ENCODE data around the gene AXIN1.
"Not testable (repeated sequence)": the region's sequence is repeated elsewhere in the genome, so short reads cannot be mapped to it uniquely, and the experiment has no call there.

Gene AXIN1

DNA sequence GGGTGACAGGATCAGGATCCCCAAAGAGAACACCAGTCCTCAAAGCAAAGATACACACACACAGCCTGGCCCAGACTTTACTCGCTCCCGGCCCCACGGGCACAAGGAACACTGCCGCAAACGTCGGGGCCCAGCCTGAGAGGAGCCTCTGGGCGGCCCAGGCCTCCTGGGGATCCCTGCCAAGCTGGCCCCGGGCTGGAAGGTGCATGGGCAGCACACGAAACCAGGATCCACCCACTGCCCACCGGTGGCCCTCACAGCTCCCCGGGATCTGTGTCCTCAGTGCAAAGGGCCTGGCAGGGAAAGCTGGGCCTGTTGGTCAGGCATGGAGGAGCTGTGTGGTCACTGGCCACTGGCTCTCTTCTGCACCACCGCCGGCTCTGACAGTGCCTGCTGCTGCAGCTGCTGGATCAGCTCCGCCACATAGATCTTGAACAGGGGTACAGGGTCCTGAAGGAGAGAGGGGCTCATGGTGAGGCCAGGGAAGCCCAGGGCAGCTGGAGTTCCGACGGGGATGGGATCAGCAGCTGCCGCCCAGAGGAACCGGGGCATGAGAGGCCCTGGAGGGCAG is 14.9 kb upstream of the AXIN1 start:
- H3K9me3 ChIP-seq (ENCODE audit: insufficient read depth, low read depth, low read length), result no peaks in the 10 kb centered on the region
- H3K4me1 ChIP-seq (ENCODE audit: insufficient read depth, low read length), result peaks cover 6% of the 10 kb centered on the region
- no peak overlapping the region for H3K27ac ChIP-seq (ENCODE audit: low read depth, low read length)
- H3K36me3 ChIP-seq (ENCODE audit: insufficient read depth, low read length), result peaks cover 37% of the 10 kb centered on the region
- no peak overlapping the region for H3K9ac ChIP-seq (ENCODE audit: low read depth, low read length)
- H3K4me3 ChIP-seq (ENCODE audit: low read length), result no peak overlapping the region
- WGBS, result 95% methylated on average over 18 of the region's 18 CpGs
- no peaks in the 10 kb centered on the region for H3K27me3 ChIP-seq (ENCODE audit: insufficient read depth, low read length)

DNA sequence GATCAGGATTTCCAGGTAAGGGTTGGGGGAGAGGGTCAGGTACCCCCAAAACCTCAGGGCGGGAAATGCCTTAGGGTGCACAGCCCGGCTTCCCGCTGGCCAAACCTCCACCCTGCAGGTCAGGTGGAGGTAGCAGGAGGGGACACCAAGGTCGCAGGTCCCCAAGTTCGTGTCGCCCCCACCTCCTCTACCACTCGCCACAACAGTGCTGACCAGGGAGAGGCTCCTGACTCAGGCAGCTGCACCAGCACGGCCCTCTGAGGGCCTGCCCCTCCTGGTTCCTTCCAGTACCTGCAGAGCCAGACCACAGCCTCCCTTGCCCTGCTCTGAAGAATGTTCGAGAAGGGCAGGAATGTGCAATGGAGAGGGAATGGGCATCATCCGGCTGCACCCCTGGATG is 14.0 kb upstream of the AXIN1 start:
- H3K27ac ChIP-seq (ENCODE audit: low read depth, low read length), result no peak overlapping the region

DNA sequence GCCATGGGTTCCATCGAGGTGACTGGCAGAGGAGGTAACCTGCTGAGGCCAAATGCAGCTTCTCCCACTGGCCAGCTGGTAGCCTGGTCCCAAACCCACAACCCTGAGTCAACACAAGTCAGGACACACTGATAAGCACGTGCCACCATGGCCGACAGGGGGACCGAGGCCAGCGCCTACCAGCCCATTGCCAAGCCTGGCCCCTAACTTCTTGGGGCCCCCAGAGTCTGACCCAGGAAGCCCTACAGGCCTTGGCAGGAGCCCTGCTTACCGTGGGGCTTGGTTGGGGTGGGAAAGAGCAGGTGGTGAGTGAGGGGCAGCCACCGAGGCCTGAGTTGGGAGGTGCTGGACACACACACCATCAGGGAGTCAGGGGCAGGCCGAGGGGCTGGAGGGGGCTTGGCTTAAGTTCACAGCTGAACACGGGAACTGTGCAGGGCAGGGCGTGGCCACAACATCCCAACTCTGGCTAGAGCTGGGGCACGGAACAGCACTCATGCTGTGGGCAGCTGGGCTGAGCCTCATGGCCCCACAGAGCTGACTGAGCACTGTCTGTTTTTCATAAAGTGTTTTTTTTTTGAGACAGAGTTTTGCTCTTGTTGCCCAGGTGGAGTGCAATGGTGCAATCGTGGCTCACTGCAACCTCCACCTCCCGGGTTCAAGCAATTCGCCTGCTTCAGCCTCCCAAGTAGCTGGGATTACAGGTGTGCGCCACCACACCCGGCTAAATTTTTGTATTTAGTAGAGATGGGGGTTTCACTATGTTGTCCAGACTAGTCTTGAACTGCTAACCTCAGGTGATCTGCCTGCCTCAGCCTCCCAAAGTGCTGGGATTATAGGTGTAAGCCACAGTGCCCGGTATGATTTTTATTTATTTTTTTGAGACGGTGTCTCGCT is 12.3 kb upstream of the AXIN1 start:
- Histone ChIP-seq H3K4me1 (ENCODE audit: insufficient read depth, low read length) (no peaks in the 10 kb centered on the region), H3K4me3 (ENCODE audit: low read length) (no peak overlapping the region), H3K27ac (ENCODE audit: low read depth, low read length) (no peak overlapping the region), H3K9me3 (ENCODE audit: insufficient read depth, low read depth, low read length) (no peaks in the 10 kb centered on the region), H3K36me3 (ENCODE audit: insufficient read depth, low read length) (peaks cover 27% of the 10 kb centered on the region), H3K9ac (ENCODE audit: low read depth, low read length) (no peak overlapping the region), H3K27me3 (ENCODE audit: insufficient read depth, low read length) (no peaks in the 10 kb centered on the region)
- 82% methylated on average over 19 of the region's 19 CpGs for WGBS

More for the DNA sequence above, 14.0 kb upstream of the AXIN1 start:
- no peaks in the 10 kb centered on the region for H3K9me3 ChIP-seq (ENCODE audit: insufficient read depth, low read depth, low read length)
- no peaks in the 10 kb centered on the region for H3K27me3 ChIP-seq (ENCODE audit: insufficient read depth, low read length)
- H3K4me3 ChIP-seq (ENCODE audit: low read length), result no peak overlapping the region
- H3K36me3 ChIP-seq (ENCODE audit: insufficient read depth, low read length), result peaks cover 28% of the 10 kb centered on the region
- H3K9ac ChIP-seq (ENCODE audit: low read depth, low read length), result no peak overlapping the region
- WGBS, result 88% methylated on average over 10 of the region's 10 CpGs
- peaks cover 6% of the 10 kb centered on the region for H3K4me1 ChIP-seq (ENCODE audit: insufficient read depth, low read length)

DNA sequence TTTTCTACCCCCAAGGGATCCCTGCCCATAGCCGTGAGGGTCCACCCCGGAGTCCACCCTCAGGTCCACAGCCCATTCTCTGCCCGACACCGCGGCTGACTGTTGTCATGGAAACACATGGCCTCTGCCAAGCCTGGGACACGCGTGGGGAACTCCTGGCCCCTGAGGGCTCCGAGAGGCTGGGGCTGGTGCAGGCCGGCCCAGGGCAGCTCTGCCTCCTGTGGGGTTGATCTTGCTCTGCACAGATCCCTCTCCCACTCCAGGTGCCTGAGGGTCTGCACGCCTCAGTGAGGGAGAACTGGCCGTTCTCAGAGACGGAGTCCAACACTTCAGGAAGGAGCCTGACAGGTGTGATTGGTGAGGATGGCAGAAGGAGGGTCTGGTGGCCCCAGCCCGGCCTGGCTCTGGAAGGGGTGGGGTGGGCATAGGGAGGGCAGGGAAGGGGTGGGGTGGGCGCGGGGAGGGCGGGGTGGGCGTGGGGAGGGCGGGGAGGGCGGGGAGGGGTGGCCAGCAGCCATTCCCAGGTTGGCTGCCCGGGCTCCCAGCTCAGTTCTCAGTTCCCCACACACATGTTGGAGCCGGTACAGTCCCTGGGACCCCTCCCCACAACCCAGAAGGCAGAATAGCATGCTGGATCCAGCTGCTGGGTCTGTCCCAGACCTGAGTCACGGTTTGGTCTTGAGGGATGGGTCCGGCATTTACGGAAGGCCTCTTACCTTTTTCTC is 11.4 kb upstream of the AXIN1 start:
- 73% methylated on average over 17 of the region's 24 CpGs for WGBS
- Histone ChIP-seq H3K27ac (ENCODE audit: low read depth, low read length) (no peak overlapping the region), H3K9me3 (ENCODE audit: insufficient read depth, low read depth, low read length) (no peaks in the 10 kb centered on the region), H3K36me3 (ENCODE audit: insufficient read depth, low read length) (peaks cover 25% of the 10 kb centered on the region), H3K4me1 (ENCODE audit: insufficient read depth, low read length) (no peaks in the 10 kb centered on the region), H3K4me3 (ENCODE audit: low read length) (no peak overlapping the region), H3K27me3 (ENCODE audit: insufficient read depth, low read length) (no peaks in the 10 kb centered on the region), H3K9ac (ENCODE audit: low read depth, low read length) (no peak overlapping the region)

DNA sequence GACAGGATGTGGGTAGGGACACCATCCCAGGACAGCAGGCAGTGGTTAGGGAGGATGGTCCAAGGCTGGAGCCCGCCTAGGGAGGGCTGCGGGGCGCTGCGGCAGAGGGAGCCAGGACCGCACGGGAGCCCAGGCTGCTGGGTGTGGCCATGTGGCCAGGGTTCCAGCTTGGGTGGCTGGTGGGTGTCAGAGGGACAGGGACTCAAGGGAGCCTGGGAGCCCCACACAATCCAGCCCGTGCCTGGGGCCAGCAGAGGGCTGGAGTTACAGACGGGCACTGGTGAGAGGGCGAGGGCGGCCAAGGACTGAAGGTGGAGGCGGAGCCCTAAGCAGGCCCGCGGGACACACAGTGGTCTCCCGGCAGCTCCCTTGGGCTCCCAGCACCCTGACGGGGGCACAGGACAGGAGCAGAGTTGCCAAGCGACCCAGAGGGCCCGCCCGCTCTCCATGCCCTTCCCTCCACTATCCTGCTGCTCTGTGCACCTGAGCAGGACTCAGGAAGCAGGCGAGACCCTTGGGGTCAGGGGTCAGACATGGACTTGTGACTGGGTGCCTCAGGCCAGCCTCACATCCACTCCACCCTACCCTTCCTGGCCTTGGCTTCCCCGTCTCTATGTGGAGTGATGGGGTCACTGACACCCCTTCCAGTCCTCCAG is 10.7 kb upstream of the AXIN1 start:
- Histone ChIP-seq H3K9ac (ENCODE audit: low read depth, low read length) (no peak overlapping the region), H3K27me3 (ENCODE audit: insufficient read depth, low read length) (no peaks in the 10 kb centered on the region), H3K9me3 (ENCODE audit: insufficient read depth, low read depth, low read length) (no peaks in the 10 kb centered on the region), H3K36me3 (ENCODE audit: insufficient read depth, low read length) (peaks cover 18% of the 10 kb centered on the region), H3K4me1 (ENCODE audit: insufficient read depth, low read length) (no peaks in the 10 kb centered on the region), H3K27ac (ENCODE audit: low read depth, low read length) (no peak overlapping the region), H3K4me3 (ENCODE audit: low read length) (no peak overlapping the region)
- WGBS, result 83% methylated on average over 20 of the region's 20 CpGs

DNA sequence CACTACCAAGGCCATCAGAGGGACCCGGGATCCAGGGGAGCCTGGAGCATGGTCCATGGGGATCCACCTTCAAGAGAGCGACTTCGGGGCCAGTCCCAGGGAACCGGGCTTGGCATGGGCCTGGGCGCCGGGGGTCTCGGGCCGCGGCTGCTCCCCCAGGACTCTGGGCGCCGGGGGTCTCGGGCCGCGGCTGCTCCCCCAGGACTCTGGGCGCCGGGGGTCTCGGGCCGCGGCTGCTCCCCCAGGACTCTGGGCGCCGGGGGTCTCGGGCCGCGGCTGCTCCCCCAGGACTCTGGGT is 10.1 kb upstream of the AXIN1 start:
- 83% methylated on average over 23 of the region's 24 CpGs for WGBS
- peaks cover 12% of the 10 kb centered on the region for H3K36me3 ChIP-seq (ENCODE audit: insufficient read depth, low read length)
- H3K4me3 ChIP-seq (ENCODE audit: low read length); H3K27ac ChIP-seq (ENCODE audit: low read depth, low read length); H3K4me1 ChIP-seq (ENCODE audit: insufficient read depth, low read length); H3K27me3 ChIP-seq (ENCODE audit: insufficient read depth, low read length); H3K9me3 ChIP-seq (ENCODE audit: insufficient read depth, low read depth, low read length); H3K9ac ChIP-seq (ENCODE audit: low read depth, low read length): not testable (repeated sequence)

DNA sequence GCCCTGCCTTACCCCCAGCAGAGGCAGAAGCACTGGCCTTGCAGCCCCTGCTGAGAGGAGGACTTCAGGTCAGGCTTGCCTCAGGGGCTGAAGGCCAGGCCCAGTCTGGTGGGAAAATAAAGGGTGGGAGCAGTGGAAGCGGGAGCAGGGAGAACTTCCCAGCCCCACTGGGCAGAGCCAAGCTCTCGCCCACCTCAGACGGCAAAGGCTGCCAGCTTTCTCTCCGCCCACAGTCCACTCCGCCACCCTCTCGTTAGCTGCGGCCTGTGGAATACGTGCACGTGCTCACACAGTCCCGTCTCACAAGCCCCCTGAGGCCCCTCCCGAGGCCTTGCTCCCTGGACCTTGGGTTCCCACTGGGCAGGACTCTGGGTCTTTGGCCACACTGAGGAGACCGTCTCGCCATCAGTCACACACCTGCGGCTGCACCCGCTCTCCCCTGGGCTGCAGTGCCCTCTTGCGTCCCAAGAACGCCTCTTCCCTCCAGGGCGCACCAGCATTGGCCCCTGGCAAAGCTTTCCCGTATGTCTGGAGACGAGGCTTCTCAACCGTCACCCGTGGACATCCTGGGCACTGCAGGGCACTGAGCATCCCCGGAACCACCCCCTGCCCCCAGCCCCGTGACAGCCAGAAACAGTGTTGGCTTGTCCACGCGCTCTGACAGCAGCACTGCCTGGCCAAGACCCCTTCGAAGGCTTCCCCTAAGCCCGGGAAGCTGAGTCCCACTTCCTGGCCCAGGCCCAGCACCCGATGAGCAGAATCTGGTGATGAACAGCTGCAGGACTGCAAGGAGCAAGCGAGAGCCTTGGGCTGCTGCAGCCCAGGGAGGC is 9.6 kb upstream of the AXIN1 start:
- Histone ChIP-seq H3K36me3 (ENCODE audit: insufficient read depth, low read length) (peaks cover 7% of the 10 kb centered on the region), H3K27me3 (ENCODE audit: insufficient read depth, low read length) (no peaks in the 10 kb centered on the region), H3K9me3 (ENCODE audit: insufficient read depth, low read depth, low read length) (no peaks in the 10 kb centered on the region), H3K27ac (ENCODE audit: low read depth, low read length) (no peak overlapping the region), H3K4me1 (ENCODE audit: insufficient read depth, low read length) (no peaks in the 10 kb centered on the region), H3K9ac (ENCODE audit: low read depth, low read length) (no peak overlapping the region), H3K4me3 (ENCODE audit: low read length) (no peak overlapping the region)
- WGBS, result 53% methylated on average over 30 of the region's 30 CpGs

DNA sequence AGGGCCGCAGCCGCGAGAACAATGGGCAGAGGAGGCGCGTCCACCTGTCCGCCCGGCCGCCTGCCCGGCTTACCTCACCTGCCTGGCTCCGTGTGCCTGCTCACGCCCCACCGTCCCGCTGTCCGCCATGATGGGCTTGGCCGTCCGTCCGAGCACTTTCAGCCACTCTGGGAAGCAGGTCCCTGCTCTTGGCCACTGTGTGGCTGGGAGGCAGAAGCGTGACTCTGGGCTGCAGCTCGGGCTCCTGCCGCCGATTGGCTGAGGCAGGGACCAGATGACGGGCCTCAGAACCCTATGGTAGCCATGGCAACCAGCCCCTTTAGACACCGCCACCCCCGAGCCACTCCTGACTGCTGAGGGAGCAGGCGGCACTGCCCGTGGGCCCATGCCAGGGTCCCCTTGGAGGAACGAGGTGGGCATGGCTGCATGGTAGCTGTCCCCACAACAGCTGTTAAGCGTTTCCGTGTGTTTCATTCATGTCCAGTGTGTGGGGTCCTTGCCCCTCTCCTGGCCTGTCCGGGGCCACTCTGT is 8.9 kb upstream of the AXIN1 start:
- no peak overlapping the region for H3K9ac ChIP-seq (ENCODE audit: low read depth, low read length)
- no peaks in the 10 kb centered on the region for H3K9me3 ChIP-seq (ENCODE audit: insufficient read depth, low read depth, low read length)
- H3K4me1 ChIP-seq (ENCODE audit: insufficient read depth, low read length), result no peaks in the 10 kb centered on the region
- 90% methylated on average over 30 of the region's 30 CpGs for WGBS
- no peak overlapping the region for H3K27ac ChIP-seq (ENCODE audit: low read depth, low read length)
- no peaks in the 10 kb centered on the region for H3K27me3 ChIP-seq (ENCODE audit: insufficient read depth, low read length)
- H3K36me3 ChIP-seq (ENCODE audit: insufficient read depth, low read length), result no peaks in the 10 kb centered on the region
- H3K4me3 ChIP-seq (ENCODE audit: low read length), result no peak overlapping the region

DNA sequence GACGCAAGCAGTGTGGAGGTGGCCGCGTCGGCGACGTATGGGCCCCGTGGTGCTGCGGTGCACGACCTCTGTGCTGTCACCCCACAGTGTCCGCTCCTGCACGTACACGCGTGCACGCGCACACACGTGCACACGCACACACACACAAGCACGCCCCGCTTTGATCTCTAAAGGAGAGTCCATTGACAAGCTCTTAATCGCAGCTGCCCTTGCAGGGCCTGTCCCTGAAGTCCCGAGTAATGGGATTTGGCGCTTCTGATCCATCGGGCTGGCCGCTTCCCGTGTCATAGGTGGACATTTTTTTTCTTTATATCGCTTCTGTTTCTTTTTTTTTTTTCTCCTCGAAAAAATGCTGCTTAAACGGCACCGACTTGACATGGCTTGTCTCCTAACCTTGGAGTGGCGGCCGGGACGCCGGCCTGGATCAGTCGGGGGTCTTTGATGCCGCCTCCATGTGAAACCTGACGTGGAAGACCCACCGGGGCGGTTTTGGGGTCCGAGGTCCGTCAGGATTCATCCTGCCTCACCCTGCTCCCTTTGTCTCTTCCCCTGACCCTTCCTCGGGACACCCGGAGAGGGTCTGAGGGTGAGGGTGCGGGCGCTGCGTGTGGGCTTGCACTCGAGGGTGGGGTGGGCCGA is 8.3 kb upstream of the AXIN1 start:
- Histone ChIP-seq H3K36me3 (ENCODE audit: insufficient read depth, low read length) (no peaks in the 10 kb centered on the region), H3K9ac (ENCODE audit: low read depth, low read length) (no peak overlapping the region), H3K9me3 (ENCODE audit: insufficient read depth, low read depth, low read length) (no peaks in the 10 kb centered on the region), H3K4me3 (ENCODE audit: low read length) (no peak overlapping the region), H3K27ac (ENCODE audit: low read depth, low read length) (no peak overlapping the region), H3K4me1 (ENCODE audit: insufficient read depth, low read length) (no peaks in the 10 kb centered on the region), H3K27me3 (ENCODE audit: insufficient read depth, low read length) (no peaks in the 10 kb centered on the region)
- WGBS, result 95% methylated on average over 47 of the region's 47 CpGs
